ENCODE data around the gene FOXO1. TPM values are rescaled to one million over a fixed set of nuclear protein-coding genes. Genes with fewer than 3 reads are reported as not detected.

Gene FOXO1
- total and polyA plus RNA-seq, 9 of the 15 experiments (the other 6 are each of a cell fraction or from before 2014, with no cell fraction given) = 0.04 to 0.73 (median 0.20) TPM

DNA sequence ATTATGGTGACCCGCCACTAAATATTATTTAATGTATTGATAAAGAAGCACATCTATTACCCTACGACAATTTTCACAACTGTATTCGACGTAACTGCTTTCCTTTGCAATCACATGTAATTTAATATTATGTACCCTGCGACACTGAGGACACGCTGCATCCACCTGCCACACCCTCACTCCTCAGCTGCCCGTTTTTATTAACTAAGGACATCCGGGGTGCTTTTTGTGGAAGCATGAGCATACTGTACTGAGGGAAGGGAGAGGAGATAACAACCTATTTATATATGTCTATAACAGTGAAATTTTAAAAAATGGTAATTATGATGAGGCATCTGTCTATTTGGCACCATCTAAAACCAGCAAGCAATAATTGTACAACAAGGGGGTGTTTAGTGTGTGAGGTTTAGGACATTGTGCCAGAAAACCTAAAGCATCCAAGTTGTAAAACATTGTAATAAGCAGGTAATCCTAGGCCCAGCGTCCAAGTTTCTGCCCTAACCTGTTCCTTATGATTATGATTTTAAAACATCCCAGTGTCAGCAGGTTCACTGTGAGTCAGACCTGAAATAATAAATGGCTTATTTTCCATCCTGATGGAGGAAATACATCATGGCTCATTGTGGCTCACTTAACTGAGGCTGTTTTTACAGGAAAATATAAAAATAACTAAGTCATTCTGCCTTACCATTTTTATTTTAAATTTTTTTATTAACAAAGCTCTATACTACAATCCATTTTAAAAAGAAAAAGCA, 56.3 kb downstream of the FOXO1 start:
- no peaks in the 10 kb centered on the region for H4K20me1 ChIP-seq (replicated peaks; ENCODE audit: control insufficient read depth, insufficient read depth, low read length)
- POLR2A ChIA-PET = no interaction called here
- 5% methylated on average over 9 of the region's 9 CpGs for WGBS (ENCODE audit: insufficient coverage, low coverage, missing lambda C conversion rate)
- no peak for TF ChIP-seq SPI1 (IDR thresholded peaks at IDR 0.05; ENCODE audit: borderline replicate concordance, low read depth, low read length)
- no peak for TF ChIP-seq HDAC6 (IDR thresholded peaks at IDR 0.05; ENCODE audit: low read depth, low read length)
- no peak for TF ChIP-seq SMAD2 (IDR thresholded peaks at IDR 0.05; ENCODE audit: low read depth, low read length)
- TF ChIP-seq NR0B1 (IDR thresholded peaks at IDR 0.05; ENCODE audit: partially characterized antibody) = no peak
- TF ChIP-seq HOXB6 (CRISPR knock-in tag; IDR thresholded peaks at IDR 0.05; ENCODE audit: borderline replicate concordance) = no peak
- no peak for TF ChIP-seq ZBTB5 (IDR thresholded peaks at IDR 0.05)
- no peak for TF ChIP-seq ZNF224 (CRISPR knock-in tag; IDR thresholded peaks at IDR 0.05)
- TF ChIP-seq, protein P1, sequence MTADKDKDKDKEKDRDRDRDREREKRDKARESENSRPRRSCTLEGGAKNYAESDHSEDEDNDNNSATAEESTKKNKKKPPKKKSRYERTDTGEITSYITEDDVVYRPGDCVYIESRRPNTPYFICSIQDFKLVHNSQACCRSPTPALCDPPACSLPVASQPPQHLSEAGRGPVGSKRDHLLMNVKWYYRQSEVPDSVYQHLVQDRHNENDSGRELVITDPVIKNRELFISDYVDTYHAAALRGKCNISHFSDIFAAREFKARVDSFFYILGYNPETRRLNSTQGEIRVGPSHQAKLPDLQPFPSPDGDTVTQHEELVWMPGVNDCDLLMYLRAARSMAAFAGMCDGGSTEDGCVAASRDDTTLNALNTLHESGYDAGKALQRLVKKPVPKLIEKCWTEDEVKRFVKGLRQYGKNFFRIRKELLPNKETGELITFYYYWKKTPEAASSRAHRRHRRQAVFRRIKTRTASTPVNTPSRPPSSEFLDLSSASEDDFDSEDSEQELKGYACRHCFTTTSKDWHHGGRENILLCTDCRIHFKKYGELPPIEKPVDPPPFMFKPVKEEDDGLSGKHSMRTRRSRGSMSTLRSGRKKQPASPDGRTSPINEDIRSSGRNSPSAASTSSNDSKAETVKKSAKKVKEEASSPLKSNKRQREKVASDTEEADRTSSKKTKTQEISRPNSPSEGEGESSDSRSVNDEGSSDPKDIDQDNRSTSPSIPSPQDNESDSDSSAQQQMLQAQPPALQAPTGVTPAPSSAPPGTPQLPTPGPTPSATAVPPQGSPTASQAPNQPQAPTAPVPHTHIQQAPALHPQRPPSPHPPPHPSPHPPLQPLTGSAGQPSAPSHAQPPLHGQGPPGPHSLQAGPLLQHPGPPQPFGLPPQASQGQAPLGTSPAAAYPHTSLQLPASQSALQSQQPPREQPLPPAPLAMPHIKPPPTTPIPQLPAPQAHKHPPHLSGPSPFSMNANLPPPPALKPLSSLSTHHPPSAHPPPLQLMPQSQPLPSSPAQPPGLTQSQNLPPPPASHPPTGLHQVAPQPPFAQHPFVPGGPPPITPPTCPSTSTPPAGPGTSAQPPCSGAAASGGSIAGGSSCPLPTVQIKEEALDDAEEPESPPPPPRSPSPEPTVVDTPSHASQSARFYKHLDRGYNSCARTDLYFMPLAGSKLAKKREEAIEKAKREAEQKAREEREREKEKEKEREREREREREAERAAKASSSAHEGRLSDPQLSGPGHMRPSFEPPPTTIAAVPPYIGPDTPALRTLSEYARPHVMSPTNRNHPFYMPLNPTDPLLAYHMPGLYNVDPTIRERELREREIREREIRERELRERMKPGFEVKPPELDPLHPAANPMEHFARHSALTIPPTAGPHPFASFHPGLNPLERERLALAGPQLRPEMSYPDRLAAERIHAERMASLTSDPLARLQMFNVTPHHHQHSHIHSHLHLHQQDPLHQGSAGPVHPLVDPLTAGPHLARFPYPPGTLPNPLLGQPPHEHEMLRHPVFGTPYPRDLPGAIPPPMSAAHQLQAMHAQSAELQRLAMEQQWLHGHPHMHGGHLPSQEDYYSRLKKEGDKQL (CRISPR knock-in tag; IDR thresholded peaks at IDR 0.05; ENCODE audit: borderline replicate concordance) = no peak
- TF ChIP-seq, protein P2, sequence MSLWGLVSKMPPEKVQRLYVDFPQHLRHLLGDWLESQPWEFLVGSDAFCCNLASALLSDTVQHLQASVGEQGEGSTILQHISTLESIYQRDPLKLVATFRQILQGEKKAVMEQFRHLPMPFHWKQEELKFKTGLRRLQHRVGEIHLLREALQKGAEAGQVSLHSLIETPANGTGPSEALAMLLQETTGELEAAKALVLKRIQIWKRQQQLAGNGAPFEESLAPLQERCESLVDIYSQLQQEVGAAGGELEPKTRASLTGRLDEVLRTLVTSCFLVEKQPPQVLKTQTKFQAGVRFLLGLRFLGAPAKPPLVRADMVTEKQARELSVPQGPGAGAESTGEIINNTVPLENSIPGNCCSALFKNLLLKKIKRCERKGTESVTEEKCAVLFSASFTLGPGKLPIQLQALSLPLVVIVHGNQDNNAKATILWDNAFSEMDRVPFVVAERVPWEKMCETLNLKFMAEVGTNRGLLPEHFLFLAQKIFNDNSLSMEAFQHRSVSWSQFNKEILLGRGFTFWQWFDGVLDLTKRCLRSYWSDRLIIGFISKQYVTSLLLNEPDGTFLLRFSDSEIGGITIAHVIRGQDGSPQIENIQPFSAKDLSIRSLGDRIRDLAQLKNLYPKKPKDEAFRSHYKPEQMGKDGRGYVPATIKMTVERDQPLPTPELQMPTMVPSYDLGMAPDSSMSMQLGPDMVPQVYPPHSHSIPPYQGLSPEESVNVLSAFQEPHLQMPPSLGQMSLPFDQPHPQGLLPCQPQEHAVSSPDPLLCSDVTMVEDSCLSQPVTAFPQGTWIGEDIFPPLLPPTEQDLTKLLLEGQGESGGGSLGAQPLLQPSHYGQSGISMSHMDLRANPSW (CRISPR knock-in tag; IDR thresholded peaks at IDR 0.05) = no peak
- no peak for TF ChIP-seq ARHGAP35 (IDR thresholded peaks at IDR 0.05; ENCODE audit: partially characterized antibody)

More for the DNA sequence above, 56.3 kb downstream of the FOXO1 start:
- Histone ChIP-seq H3K27ac (ENCODE audit: extremely low read depth, low read depth, low read length) (no peak overlapping the region), H3K79me2 (ENCODE audit: control insufficient read depth, insufficient read depth, low read length) (no peaks in the 10 kb centered on the region), H3K4me2 (ENCODE audit: insufficient read depth, low read length) (no peak overlapping the region), H2AFZ (ENCODE audit: low read depth, low read length) (no peak overlapping the region), H3K4me3 (no peak overlapping the region), H3K9me1 (ENCODE audit: control insufficient read depth, insufficient read depth, low read length) (no peaks in the 10 kb centered on the region), H3K4me1 (replicated peaks in 1 of 2; ENCODE audit: control insufficient read depth in 2 of 2, insufficient read depth in 2 of 2, low read length in 2 of 2) (no peaks in the 10 kb centered on the region; a peak in 1 of 5 replicates), H3K9me3 (replicated peaks; ENCODE audit: control insufficient read depth, insufficient read depth, low read depth, low read length) (no peaks in the 10 kb centered on the region), H3K27me3 (ENCODE audit: control insufficient read depth in 2 of 2, insufficient read depth in 2 of 2, low read length in 2 of 2) (peaks cover 3 to 4% of the 10 kb centered on the region in 2 experiments; a peak in 3 of 5 replicates), H3K9ac (ENCODE audit: insufficient read depth in 1 of 2, low read depth in 2 of 2, low read length in 2 of 2) (no peak overlapping the region), H3K36me3 (ENCODE audit: control insufficient read depth, insufficient read depth, low read length) (no peaks in the 10 kb centered on the region)
- CTCF ChIA-PET (ENCODE audit: low intra/inter-chr PET ratio) = no interaction called here
- intact Hi-C loops (cut with micrococcal nuclease) = no loop called here
- in situ Hi-C loops (cut with MboI) = no loop called here
- ATAC-seq (no peak), FAIRE-seq (no peak), DNase-seq (ENCODE audit: extremely low read depth in 1 of 4, low spot score in 3 of 4) (no peak)
- no TSS peak for BruUV-seq (replicated peaks)
